Uterine smooth muscle cell (primary cell): Measurements from ENCODE around the gene IFT27. TPM values are rescaled to one million over a fixed set of nuclear protein-coding genes. Genes with fewer than 3 reads are reported as not detected.

Experiments
- total RNA-seq: library from RNA; depleted of rRNA; stranded (reverse); fragments of >200 nt; gene quantifications from 2 replicates; pipeline ENCODE4 v1.2.3, GENCODE V29; 2014

IFT27 gene, protein sequence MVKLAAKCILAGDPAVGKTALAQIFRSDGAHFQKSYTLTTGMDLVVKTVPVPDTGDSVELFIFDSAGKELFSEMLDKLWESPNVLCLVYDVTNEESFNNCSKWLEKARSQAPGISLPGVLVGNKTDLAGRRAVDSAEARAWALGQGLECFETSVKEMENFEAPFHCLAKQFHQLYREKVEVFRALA
- 18.4 and 30.5 TPM in 2 replicates for total RNA-seq

DNA sequence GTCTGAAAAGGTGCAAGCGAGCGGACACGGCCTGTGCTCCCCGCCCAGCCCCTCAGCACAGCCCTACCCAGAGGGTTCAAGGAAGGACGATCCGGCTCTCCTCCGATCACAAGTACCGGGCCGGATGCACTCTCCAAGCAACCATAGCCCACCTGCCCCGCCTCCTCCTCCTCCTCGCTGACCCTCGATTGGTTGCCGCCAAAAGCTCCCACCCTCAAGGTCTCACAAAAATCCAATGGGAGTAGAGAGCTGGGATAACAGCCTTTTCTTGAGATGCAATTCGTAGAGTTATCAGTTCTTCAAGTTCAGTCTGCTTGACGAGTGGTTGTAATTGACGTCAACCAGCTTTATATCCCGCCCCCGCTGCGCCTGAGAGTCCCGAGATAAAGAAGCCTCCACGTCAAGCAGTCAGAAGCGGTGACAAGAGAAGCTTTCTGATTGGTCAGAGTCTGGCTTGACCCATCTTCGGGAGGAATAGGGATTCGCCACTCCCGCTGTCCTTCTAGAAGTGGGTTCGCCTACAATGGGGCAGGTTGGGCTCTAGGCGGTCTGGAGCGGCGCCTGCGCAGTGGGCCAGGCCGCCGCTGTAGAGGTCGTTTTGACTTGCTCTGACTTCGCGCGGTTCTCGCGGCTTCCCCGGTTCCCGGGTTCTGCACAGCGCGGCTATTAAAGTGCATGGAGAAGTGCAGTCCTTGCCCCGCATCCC, at the start of gene IFT27:
TSS of gene IFT27 (minus strand) at position 156 of the 706 bp plus-strand sequence. CDS start 412 bp downstream, outside the sequence.

DNA sequence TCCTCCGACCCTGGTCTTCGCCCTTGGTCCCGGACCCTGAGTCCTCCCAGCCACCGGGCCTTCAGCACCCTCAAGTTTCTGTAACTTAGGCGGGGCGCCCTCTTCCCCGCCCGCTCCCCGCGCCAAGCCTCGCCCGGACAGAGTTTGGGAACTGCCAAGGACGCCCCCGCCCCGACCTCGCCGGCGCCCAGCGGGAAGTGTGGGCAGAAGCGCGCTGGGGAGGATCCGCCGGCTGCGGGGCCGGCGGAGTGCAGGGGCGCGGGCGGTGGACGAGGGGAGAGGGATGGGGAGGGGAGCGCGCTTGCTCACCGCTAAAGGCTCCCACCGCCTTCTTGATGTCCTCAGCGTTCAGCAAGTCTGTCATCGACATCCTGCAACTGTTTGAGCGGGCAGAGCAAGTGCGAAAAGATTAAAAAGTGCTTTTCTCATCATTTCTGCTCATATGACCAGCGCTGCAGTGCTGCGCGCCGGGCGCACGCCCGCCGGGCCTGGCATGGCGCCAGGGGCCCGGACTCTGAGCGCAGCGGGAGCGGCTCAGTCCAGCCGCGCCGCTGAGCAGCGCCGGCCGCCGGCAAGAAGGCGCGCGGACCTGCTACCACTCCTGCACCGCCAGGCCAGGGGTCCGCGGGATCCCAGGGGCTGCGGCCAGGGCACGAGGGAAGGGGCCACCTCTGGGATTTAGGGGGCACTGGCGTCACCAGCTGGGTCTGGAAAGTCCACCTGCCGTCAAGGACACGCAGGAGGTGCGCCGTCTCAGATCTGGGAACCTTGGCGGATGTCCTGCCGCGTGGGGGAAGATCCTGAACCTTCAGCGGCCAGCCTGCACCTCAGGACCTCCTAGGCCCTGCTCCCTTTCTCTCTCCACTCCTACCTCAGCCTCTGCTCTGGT, 41.0 kb upstream of the IFT27 start, which contains the start of gene PVALB:
TSS of gene PVALB (minus strand) at position 400 of the 889 bp plus-strand sequence. CDS start at position 370, 30 bp downstream.

Other genes with a start within 250 kb of the IFT27 start
- 563 and 631 TPM in 2 replicates for gene EIF3D, start 247.0 kb downstream of the IFT27 start, total RNA-seq
- not detected in 2 replicates for gene CACNG2, start 72.4 kb downstream of the IFT27 start, total RNA-seq
- not detected in 2 replicates for gene PVALB, start 40.9 kb upstream of the IFT27 start, total RNA-seq
- not detected in 2 replicates for gene NCF4, start 84.9 kb upstream of the IFT27 start, total RNA-seq
- under 0.01 TPM in 1 of 2 replicates, not detected in the other for gene CSF2RB, start 137.5 kb upstream of the IFT27 start, total RNA-seq
- 31.9 and 38.6 TPM in 2 replicates for gene TST, start 243.3 kb upstream of the IFT27 start, total RNA-seq
- 47.5 and 62.5 TPM in 2 replicates for gene MPST, start 243.6 kb upstream of the IFT27 start, total RNA-seq